ENCODE results near the gene LIX1L.
A peak's percentile ranks its signal among the peaks of the same experiment; 100 is the strongest.

LIX1L gene

DNA sequence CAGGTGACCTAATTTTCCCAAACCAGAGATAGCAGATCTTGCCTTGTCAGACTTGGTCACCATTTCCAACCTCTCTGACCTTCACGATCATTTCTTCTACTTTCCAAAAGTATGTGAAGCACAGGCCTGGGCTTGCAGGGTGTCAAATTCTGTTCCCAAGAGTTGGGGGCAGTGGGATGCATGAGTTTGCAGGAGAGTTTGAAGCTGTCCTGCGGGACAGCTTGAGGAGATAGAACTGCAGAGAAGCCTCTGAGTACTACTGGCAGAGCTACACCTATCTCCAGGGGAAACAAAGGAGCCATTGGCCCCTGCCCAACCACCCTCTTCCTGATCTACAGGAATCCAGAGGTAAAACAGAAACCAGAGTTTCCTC is 27.3 kb upstream of the LIX1L start:
- no peaks in the 10 kb centered on the region for H3K36me3 ChIP-seq (ENCODE audit: insufficient read depth, low read length)
- no peak overlapping the region for H3K4me3 ChIP-seq (ENCODE audit: low read length, poor library complexity, severe bottlenecking)
- H3K4me2 ChIP-seq (ENCODE audit: low read depth, low read length, poor library complexity, severe bottlenecking), result peak overlapping the region; percentile 19
- H3F3A ChIP-seq (ENCODE audit: low read depth), result peaks cover under 1% of the 10 kb centered on the region; the same call in 1 of the 2 replicates
- peaks cover 45% of the 10 kb centered on the region for H3K4me1 ChIP-seq (ENCODE audit: insufficient read depth, low read length, poor library complexity, severe bottlenecking)
- H3K9me2 ChIP-seq (replicated peaks; ENCODE audit: low read depth, low read length), result no peaks in the 10 kb centered on the region
- no peaks in the 10 kb centered on the region for H3K79me2 ChIP-seq (ENCODE audit: insufficient read depth, low read length)
- TF ChIP-seq, protein P1, sequence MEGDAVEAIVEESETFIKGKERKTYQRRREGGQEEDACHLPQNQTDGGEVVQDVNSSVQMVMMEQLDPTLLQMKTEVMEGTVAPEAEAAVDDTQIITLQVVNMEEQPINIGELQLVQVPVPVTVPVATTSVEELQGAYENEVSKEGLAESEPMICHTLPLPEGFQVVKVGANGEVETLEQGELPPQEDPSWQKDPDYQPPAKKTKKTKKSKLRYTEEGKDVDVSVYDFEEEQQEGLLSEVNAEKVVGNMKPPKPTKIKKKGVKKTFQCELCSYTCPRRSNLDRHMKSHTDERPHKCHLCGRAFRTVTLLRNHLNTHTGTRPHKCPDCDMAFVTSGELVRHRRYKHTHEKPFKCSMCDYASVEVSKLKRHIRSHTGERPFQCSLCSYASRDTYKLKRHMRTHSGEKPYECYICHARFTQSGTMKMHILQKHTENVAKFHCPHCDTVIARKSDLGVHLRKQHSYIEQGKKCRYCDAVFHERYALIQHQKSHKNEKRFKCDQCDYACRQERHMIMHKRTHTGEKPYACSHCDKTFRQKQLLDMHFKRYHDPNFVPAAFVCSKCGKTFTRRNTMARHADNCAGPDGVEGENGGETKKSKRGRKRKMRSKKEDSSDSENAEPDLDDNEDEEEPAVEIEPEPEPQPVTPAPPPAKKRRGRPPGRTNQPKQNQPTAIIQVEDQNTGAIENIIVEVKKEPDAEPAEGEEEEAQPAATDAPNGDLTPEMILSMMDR (conservative IDR thresholded peaks at IDR 0.05; ENCODE audit: low read length), result no peak
- TF ChIP-seq EZH2phosphoT487 (IDR thresholded peaks at IDR 0.05; ENCODE audit: borderline replicate concordance), result no peak
- H3K27me3 ChIP-seq (ENCODE audit: insufficient read depth, low read length, poor library complexity, severe bottlenecking), result no peaks in the 10 kb centered on the region
- no peaks in the 10 kb centered on the region for H4K20me1 ChIP-seq (ENCODE audit: insufficient read depth, low read length, poor library complexity, severe bottlenecking)
- peak overlapping the region; percentile 41 for H2AFZ ChIP-seq (ENCODE audit: low read length)
- no peaks in the 10 kb centered on the region for H3K9me3 ChIP-seq (ENCODE audit: insufficient read depth, low read depth, low read length)
- peak overlapping the region; percentile 34 for H3K9ac ChIP-seq (ENCODE audit: low read depth, low read length, poor library complexity, severe bottlenecking)

DNA sequence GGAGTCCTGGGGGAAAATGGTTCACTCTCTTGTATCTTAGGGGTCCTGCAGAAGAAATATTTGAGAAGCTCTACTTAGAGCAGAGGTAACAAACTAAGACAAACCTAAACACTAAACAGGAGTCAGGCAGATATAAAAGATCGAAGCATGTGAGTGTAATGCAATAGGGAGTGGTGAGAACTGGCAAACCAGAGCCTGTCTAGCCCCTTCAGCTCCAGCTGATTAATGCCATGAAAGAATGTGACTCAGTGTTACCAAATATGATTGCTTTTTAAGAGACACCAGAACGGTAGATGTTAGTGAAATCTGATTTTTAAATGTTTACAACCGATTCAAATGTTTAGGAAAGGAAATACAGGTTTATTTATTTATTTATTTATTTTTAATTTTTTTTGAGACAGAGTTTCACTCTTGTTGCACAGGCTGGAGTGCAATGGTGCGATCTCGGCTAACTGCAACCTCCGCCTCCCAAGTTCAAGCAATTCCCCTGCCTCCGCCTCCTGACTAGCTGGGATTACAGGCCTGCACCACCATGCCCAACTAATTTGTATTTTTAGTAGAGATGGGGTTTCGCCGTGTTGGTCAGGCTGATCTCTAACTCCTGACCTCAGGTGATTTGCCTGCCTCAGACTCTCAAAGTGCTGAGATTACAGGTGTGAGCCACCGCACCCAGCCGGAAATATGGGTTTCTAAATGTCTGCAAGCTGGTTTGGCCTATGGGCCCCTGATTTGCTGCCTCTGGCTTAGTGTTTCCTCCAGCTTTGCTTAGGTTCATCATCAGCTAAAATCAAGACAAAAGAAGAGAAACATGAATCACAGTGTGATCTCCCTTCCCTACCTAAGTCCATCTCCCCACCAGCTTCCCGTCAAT is 26.4 kb upstream of the LIX1L start:
- H4K20me1 ChIP-seq (ENCODE audit: insufficient read depth, low read length, poor library complexity, severe bottlenecking), result no peaks in the 10 kb centered on the region
- H3F3A ChIP-seq (ENCODE audit: low read depth), result peaks cover 6% of the 10 kb centered on the region; the same call in 1 of the 2 replicates
- H3K4me2 ChIP-seq (ENCODE audit: low read depth, low read length, poor library complexity, severe bottlenecking), result no peak overlapping the region
- H3K36me3 ChIP-seq (ENCODE audit: insufficient read depth, low read length), result no peaks in the 10 kb centered on the region
- H3K9me3 ChIP-seq (ENCODE audit: insufficient read depth, low read depth, low read length), result no peaks in the 10 kb centered on the region
- no peak overlapping the region for H3K9ac ChIP-seq (ENCODE audit: low read depth, low read length, poor library complexity, severe bottlenecking)
- H3K4me1 ChIP-seq (ENCODE audit: insufficient read depth, low read length, poor library complexity, severe bottlenecking), result peaks cover 52% of the 10 kb centered on the region
- no peak overlapping the region for H3K4me3 ChIP-seq (ENCODE audit: low read length, poor library complexity, severe bottlenecking)
- no peak overlapping the region for H2AFZ ChIP-seq (ENCODE audit: low read length)
- H3K9me2 ChIP-seq (replicated peaks; ENCODE audit: low read depth, low read length), result no peaks in the 10 kb centered on the region
- H3K27me3 ChIP-seq (ENCODE audit: insufficient read depth, low read length, poor library complexity, severe bottlenecking), result no peaks in the 10 kb centered on the region
- TF ChIP-seq, protein P1 (conservative IDR thresholded peaks at IDR 0.05; ENCODE audit: low read length), result no peak
- TF ChIP-seq EZH2phosphoT487 (IDR thresholded peaks at IDR 0.05; ENCODE audit: borderline replicate concordance), result no peak
- H3K79me2 ChIP-seq (ENCODE audit: insufficient read depth, low read length), result no peaks in the 10 kb centered on the region

DNA sequence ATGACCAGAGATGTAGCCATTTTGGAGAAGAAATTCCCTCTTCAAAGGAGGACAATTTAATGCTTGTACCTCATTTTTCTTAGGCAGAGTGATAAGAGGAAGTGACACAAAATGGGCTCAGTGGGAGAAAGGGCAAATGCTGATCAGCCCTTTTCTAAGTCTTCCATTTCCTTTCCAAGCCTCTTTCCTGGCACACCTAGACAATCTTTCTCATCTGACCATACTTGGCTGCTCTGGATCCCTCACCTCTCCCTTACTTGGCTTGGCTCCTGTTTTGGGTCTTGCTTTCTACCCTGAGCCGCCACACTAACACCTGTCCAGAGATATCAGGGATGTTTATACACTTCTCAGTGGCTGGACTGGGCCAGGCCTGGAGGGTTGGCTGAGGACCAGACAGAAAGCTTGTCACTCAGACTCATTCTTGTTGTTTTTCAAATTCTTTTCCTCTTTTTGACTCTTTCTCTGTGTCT is 25.4 kb upstream of the LIX1L start:
- no peaks in the 10 kb centered on the region for H3K27me3 ChIP-seq (ENCODE audit: insufficient read depth, low read length, poor library complexity, severe bottlenecking)
- peak overlapping the region; percentile 31; the same call in 1 of the 2 replicates for H2AFZ ChIP-seq (ENCODE audit: low read length)
- H3K79me2 ChIP-seq (ENCODE audit: insufficient read depth, low read length), result no peaks in the 10 kb centered on the region
- no peaks in the 10 kb centered on the region for H3K9me2 ChIP-seq (replicated peaks; ENCODE audit: low read depth, low read length)
- TF ChIP-seq EZH2phosphoT487 (IDR thresholded peaks at IDR 0.05; ENCODE audit: borderline replicate concordance), result no peak
- TF ChIP-seq, protein P1 (conservative IDR thresholded peaks at IDR 0.05; ENCODE audit: low read length), result no peak
- no peak overlapping the region for H3K4me3 ChIP-seq (ENCODE audit: low read length, poor library complexity, severe bottlenecking)
- no peaks in the 10 kb centered on the region for H3K9me3 ChIP-seq (ENCODE audit: insufficient read depth, low read depth, low read length)
- H3K36me3 ChIP-seq (ENCODE audit: insufficient read depth, low read length), result no peaks in the 10 kb centered on the region
- H3K4me2 ChIP-seq (ENCODE audit: low read depth, low read length, poor library complexity, severe bottlenecking), result no peak overlapping the region
- H3K9ac ChIP-seq (ENCODE audit: low read depth, low read length, poor library complexity, severe bottlenecking), result no peak overlapping the region
- H3K4me1 ChIP-seq (ENCODE audit: insufficient read depth, low read length, poor library complexity, severe bottlenecking), result peaks cover 61% of the 10 kb centered on the region
- H4K20me1 ChIP-seq (ENCODE audit: insufficient read depth, low read length, poor library complexity, severe bottlenecking), result no peaks in the 10 kb centered on the region
- H3F3A ChIP-seq (ENCODE audit: low read depth), result peaks cover 9% of the 10 kb centered on the region; the same call in 1 of the 2 replicates

All from Loucy (cell line).